Fibroblast of mammary gland (primary cell): ENCODE results near the gene ZNF70.

ENCODE experiments used
- DNase-seq: peaks from one replicate; pipeline ENCODE4 v3.0.0-alpha.2; 2010; ENCODE audit warnings: low read depth
- H3K4me3 ChIP-seq: 2 replicates; pipeline ENCODE4 v1.5.1; 2011; ENCODE audit warnings: low read depth, mild to moderate bottlenecking, low read length, moderate library complexity; ENCODE audit not compliant: control insufficient read depth
- CTCF ChIP-seq: conservative IDR thresholded peaks from 2 replicates; pipeline ENCODE4 v1.5.1; 2011; ENCODE audit warnings: low read depth, low read length, inconsistent platforms; ENCODE audit not compliant: control insufficient read depth, insufficient read depth

The ZNF70 gene

GRCh38 chr22:23789121-23789520 lies 38.2 kb upstream of the ZNF70 start:
- TF ChIP-seq CTCF, result no peak
- no peak overlapping the region for H3K4me3 ChIP-seq

GRCh38 chr22:23787910-23788309 lies 37.0 kb upstream of the ZNF70 start:
- TF ChIP-seq CTCF, result no peak
- H3K4me3 ChIP-seq, result peak overlapping the region; percentile 71
- DNase-seq, result no peak

More at GRCh38 chr22:23789121-23789520, 38.2 kb upstream of the ZNF70 start:
- DNase-seq, result no peak

GRCh38 chr22:23787600-23787896 lies 36.6 kb upstream of the ZNF70 start:
- DNase-seq, result no peak
- peak overlapping the region; percentile 71 for H3K4me3 ChIP-seq
- TF ChIP-seq CTCF, result no peak

GRCh38 chr22:23786752-23787599 lies 36.1 kb upstream of the ZNF70 start, which contains the start of gene SMARCB1:
TSS of gene SMARCB1 (plus strand) at chr22:23786966. CDS start at chr22:23787170, 204 bp downstream.
- TF ChIP-seq CTCF, result no peak
- DNase-seq, result peak; percentile 89
- peak within 1 kb of the TSS; percentile 71 for H3K4me3 ChIP-seq

GRCh38 chr22:23786261-23786710 lies 35.4 kb upstream of the ZNF70 start:
- peak overlapping the region; percentile 30 for H3K4me3 ChIP-seq
- no peak for DNase-seq
- no peak for TF ChIP-seq CTCF

GRCh38 chr22:23784215-23784732 lies 33.4 kb upstream of the ZNF70 start:
- no peak for DNase-seq
- H3K4me3 ChIP-seq, result no peak overlapping the region
- no peak for TF ChIP-seq CTCF
